C4-2B (cell line): ENCODE results near the gene PRPF6.

Experiments
- CTCF ChIP-seq: fragments of 450-650 bp; conservative IDR thresholded peaks from 2 replicates; pipeline ENCODE4 v1.5.1; 2017; ENCODE audit warnings: mild to moderate bottlenecking
- ZFX ChIP-seq: fragments of 450-650 bp; IDR thresholded peaks from 2 replicates; pipeline ENCODE4 v1.6.1; 2017

GRCh38 chr20:64032706-64033624, 52.0 kb downstream of the PRPF6 start:
- TF ChIP-seq CTCF (no peak), ZFX (no peak)
